HG02973 (cell line): ENCODE results near the gene THEM4.
"Not testable (repeated sequence)": the region's sequence is repeated elsewhere in the genome, so short reads cannot be mapped to it uniquely, and the experiment has no call there.

ENCODE experiments used
- ATAC-seq: cut with Tn5 transposase; IDR thresholded peaks from one replicate; pipeline ENCODE4 v1.9.1; 2021; ENCODE audit warnings: moderate library complexity; ENCODE audit not compliant: unreplicated experiment

The THEM4 gene

DNA sequence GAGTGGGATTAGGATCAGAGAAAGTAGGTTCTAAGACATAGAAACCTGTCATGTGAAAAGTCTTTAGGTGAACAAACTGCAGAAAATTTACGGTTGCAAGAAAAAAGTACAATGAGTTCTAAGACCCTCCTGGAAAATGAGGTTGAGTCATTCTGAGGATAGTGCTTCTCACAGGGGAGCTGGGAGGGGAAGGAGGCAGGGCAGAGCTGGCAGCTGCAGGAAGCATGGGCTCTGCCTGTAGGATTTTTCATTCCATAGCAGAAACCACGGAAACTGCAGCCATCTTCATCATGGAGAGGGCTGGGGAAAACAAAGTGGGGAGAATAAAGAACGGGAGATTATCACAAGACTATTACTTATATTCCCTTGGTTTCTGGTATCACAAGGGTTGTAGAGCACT, 25.8 kb upstream of the THEM4 start:
- no peak for ATAC-seq

DNA sequence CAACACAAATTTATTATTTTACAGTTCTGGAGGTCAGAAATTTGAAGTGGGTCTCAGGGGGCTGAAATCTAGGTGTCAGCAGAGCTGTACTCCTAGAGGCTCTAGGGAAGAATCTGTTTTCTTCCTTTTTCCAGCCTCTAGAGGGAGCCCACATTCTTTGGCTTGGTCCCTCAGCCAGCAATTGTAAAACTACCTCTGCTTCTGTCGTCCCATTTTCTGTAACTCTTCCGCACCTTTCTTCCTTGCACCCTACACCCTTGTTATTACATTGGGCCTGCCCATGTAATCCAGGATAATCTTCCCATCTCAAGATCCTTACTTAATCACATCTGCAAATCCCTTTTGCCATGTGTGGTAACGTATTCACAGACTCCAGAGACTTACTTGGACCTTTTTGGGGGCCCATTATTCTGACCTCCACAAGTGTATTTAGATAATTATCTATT, 24.8 kb upstream of the THEM4 start:
- no peak for ATAC-seq

- ATAC-seq = no peak
Observed at GRCh38 chr1:151924691-151925587, 15.6 kb upstream of the THEM4 start.

DNA sequence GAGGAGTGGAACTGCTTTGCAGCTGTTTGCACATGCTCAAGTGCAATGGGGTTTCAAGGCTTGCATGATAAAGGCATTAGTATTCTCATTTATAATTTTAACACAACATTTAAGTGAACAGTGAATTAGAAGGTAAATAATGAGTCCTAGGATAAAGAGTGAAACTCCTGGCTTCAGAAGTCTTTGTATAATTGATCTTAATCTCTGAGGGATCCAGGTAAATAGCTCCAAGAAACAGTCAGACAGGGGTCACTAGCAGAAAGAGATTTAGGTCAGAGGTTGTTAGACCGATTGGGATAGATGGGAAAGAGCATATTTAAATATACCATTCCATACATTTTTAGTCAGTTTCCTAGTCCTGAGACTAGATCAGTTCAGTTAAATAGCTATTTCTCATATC, 14.1 kb upstream of the THEM4 start:
- ATAC-seq = no peak

- ATAC-seq = no peak
Observed at GRCh38 chr1:151920149-151920548, 10.8 kb upstream of the THEM4 start.

GRCh38 chr1:151918819-151919610, 9.7 kb upstream of the THEM4 start:
- no peak for ATAC-seq

- ATAC-seq = no peak
Observed at GRCh38 chr1:151918156-151918555, 8.8 kb upstream of the THEM4 start.

GRCh38 chr1:151916726-151917370, 7.5 kb upstream of the THEM4 start:
- ATAC-seq = no peak

- ATAC-seq = no peak
Observed at GRCh38 chr1:151915061-151915686, 5.9 kb upstream of the THEM4 start.

DNA sequence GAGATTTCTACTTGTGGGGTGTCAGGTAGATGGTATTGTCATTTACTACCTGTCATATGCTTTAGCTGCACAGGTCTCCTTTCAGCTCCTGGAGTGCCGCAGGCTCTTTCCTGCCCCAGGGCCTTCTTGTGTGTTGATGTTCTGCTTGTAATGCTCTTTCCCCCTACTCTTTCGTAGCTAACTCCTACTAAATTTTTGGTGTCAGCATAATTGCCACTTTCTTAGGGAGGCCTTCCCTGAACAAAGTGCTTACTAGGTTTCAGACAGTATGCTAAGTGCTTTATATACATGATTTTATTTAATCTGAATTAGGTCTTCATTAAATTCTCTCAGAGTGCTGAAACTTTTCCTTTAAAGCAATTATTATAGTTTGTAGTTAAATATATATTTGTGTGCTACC, 4.8 kb upstream of the THEM4 start:
- ATAC-seq = no peak

DNA sequence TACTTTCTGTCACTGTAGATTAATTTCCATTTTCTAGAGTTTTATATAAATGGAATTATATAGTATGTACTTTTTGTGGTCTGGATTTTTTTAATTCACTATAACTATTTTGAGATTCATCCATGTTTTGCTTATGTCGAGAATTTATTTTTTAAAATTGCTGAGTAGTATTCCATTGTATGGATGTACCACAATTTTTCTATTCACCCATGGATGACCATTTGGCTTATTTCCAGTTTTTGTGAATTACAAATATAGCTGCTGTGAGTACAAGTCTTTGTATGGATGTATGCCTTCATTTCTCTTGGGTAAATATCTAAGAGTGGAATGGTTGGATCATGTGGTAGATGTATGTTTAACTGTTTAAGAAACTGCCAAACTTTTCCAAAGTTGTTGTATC, 3.7 kb upstream of the THEM4 start:
- ATAC-seq = no peak

DNA sequence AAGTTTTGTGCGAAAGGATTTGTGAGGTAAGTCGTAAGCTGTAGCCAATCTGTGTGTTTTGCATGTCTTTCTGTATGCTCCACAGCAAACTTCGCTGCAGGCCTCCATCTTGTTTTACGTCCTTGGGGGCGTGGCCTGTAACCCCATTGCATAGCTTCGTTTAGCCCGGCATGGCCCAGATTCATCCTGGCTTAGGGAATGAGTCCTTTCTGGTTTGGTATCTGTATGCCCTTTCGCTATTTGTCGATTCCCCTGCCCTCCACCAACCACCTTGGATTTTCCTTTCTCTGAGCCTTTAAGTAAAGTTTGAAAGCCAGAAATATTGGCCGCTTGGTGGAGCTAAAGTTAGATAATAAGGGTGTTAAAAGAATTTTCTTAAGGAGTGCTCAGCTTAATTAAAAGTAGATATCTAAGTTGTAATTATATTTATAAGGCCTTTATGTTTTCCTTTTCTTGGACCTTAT, 1.1 kb downstream of the THEM4 start:
- no peak for ATAC-seq

- no peak for ATAC-seq
Observed at GRCh38 chr1:151907363-151908139, 1.8 kb downstream of the THEM4 start.

GRCh38 chr1:151906324-151906645, 3.0 kb downstream of the THEM4 start:
- not testable (repeated sequence) for ATAC-seq

GRCh38 chr1:151905443-151906323, 3.6 kb downstream of the THEM4 start:
- ATAC-seq = not testable (repeated sequence)

- ATAC-seq = no peak
Observed at GRCh38 chr1:151905070-151905442, 4.3 kb downstream of the THEM4 start.

GRCh38 chr1:151902858-151903257, 6.5 kb downstream of the THEM4 start:
- no peak for ATAC-seq

DNA sequence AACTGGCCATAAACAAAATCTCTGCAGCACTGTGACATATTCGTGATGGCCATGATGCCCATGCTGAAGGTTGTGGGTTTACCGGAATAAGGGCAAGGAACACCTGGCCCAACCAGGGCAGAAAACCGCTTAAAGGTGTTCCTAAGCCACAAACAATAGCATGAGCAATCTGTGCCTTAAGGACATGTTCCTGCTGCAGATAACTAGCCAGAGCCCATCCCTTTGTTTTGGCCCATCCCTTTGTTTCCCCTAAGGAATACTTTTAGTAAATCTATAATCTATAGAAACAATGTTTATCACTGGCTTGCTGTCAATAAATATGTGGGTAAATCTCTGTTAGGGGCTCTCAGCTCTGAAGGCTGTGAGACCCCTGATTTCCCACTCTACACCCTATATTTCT, 8.5 kb downstream of the THEM4 start:
- not testable (repeated sequence) for ATAC-seq

DNA sequence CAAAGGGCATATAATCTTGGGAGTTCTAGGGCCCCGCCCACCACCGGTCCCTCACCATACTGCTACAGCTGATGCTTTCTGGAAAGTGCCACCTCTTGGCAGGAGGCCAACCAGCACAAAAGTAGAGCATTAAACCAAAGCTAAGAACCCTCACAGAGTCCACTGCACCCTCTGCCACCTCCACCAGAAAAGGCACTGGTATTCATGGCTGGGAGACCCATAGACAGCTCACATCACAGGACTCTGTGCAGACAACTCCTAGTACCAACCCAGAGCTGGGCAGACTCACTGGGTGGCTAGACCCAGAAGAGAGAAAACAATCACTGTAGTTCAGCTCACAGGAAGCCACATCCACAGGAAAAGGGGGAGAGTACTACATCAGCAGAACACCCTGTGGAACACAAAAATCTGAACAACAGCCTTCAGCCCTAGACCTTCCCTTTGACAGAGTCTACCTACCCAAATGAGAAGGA, 10.8 kb downstream of the THEM4 start:
- ATAC-seq = no peak
